ENCODE data around the gene PDCD4. TPM values are rescaled to one million over a fixed set of nuclear protein-coding genes. Genes with fewer than 3 reads are reported as not detected.

Gene PDCD4
- total RNA-seq, 1 experiment from 2014 or later, result 19.4 TPM

DNA sequence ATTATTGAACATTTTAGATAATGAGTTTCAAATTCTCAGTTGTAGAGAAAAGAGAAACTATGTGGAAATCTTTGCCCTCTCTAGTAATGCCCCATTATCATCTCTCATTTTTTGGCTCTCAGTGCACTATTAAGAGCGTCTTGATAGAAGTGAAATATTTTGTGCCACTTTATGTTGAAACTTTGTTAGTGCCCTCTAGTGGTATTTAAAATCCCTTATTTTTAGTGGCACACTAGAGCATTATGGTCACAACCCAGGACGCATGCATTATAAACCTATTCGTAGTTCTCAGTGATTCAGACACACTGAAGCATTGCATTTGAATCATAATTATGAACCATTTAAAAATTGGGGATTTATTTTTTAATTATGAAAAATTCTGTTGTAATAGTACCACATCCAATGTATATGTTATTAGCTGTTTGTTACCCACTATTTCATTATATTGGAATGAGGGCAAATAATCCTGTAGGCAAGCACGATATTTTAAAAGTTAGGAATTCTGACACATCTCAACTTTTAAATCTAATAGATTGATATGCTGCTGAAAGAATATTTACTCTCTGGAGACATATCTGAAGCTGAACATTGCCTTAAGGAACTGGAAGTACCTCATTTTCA, 21.9 kb downstream of the PDCD4 start:
- Histone ChIP-seq H4K20me1 (ENCODE audit: low read length) (no peaks in the 10 kb centered on the region), H3K9me2 (replicated peaks; ENCODE audit: low read length) (no peaks in the 10 kb centered on the region), H3K27me3 (ENCODE audit: low read length) (no peaks in the 10 kb centered on the region), H3K4me2 (ENCODE audit: low read length) (no peak overlapping the region), H3K4me1 (ENCODE audit: insufficient read depth, low read length) (0 out of 2 replicates have a peak, but pooled peaks cover 5% of the 10 kb centered on the region), H3F3A (ENCODE audit: low read length, unreplicated experiment) (no peaks in the 10 kb centered on the region), H3K9me3 (ENCODE audit: low read length) (no peaks in the 10 kb centered on the region), H3K4me3 (ENCODE audit: low read length) (no peak overlapping the region), H3K79me2 (ENCODE audit: low read length) (no peaks in the 10 kb centered on the region), H3K9ac (ENCODE audit: low read length) (no peak overlapping the region), H3K36me3 (ENCODE audit: low read depth, low read length) (no peaks in the 10 kb centered on the region; the same call in none of the 2 replicates), H3K27ac (ENCODE audit: low read length) (no peak overlapping the region), H2AFZ (ENCODE audit: low read length) (no peak overlapping the region)
- ATAC-seq (peak; percentile 62), DNase-seq (peak; percentile 74)
- CTCF ChIA-PET, result no interaction called here
- POLR2A ChIA-PET (ENCODE audit: unreplicated experiment), result no interaction called here
- TF ChIP-seq, protein P1, sequence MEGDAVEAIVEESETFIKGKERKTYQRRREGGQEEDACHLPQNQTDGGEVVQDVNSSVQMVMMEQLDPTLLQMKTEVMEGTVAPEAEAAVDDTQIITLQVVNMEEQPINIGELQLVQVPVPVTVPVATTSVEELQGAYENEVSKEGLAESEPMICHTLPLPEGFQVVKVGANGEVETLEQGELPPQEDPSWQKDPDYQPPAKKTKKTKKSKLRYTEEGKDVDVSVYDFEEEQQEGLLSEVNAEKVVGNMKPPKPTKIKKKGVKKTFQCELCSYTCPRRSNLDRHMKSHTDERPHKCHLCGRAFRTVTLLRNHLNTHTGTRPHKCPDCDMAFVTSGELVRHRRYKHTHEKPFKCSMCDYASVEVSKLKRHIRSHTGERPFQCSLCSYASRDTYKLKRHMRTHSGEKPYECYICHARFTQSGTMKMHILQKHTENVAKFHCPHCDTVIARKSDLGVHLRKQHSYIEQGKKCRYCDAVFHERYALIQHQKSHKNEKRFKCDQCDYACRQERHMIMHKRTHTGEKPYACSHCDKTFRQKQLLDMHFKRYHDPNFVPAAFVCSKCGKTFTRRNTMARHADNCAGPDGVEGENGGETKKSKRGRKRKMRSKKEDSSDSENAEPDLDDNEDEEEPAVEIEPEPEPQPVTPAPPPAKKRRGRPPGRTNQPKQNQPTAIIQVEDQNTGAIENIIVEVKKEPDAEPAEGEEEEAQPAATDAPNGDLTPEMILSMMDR (conservative IDR thresholded peaks at IDR 0.05; ENCODE audit: low read depth, low read length), result peak; percentile 65
- TF ChIP-seq EZH2phosphoT487 (IDR thresholded peaks at IDR 0.05; ENCODE audit: borderline replicate concordance, low read length), result no peak
- intact Hi-C loops (cut with micrococcal nuclease), result loop anchor here (1.0 to 5.0 kb wide), 3 partner anchors 89 to 281 kb away; no protein-coding TSS in a partner anchor
- BruUV-seq (replicated peaks), result no TSS peak

DNA sequence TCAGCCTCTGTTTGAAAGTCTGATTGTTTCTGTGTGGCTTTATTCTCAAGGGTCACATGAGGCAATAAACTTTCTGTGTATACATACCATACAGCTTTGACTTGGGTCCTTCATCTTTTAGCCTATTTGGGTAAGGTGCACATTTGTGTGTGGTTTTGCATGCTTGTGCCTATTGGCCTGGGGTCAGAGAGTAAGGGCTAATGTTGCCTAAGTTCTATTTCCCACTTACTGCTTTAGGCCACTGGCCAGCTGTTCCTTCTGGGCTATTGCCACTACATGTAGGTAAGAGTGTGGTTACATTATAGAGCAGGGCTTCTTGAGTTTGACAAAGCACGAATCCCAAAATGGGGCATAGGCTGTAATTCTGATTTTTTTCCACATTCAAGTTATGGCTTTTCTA, 25.5 kb downstream of the PDCD4 start:
- Histone ChIP-seq H3K36me3 (ENCODE audit: low read depth, low read length) (no peaks in the 10 kb centered on the region; the same call in none of the 2 replicates), H3K79me2 (ENCODE audit: low read length) (no peaks in the 10 kb centered on the region), H3K4me3 (ENCODE audit: low read length) (no peak overlapping the region), H3K4me2 (ENCODE audit: low read length) (no peak overlapping the region), H3K9me3 (ENCODE audit: low read length) (no peaks in the 10 kb centered on the region), H3K9me2 (replicated peaks; ENCODE audit: low read length) (no peaks in the 10 kb centered on the region), H2AFZ (ENCODE audit: low read length) (no peak overlapping the region), H3K27ac (ENCODE audit: low read length) (no peak overlapping the region), H3K27me3 (ENCODE audit: low read length) (no peaks in the 10 kb centered on the region), H3F3A (ENCODE audit: low read length, unreplicated experiment) (no peaks in the 10 kb centered on the region), H3K9ac (ENCODE audit: low read length) (no peak overlapping the region), H4K20me1 (ENCODE audit: low read length) (no peaks in the 10 kb centered on the region), H3K4me1 (ENCODE audit: insufficient read depth, low read length) (peaks cover 5% of the 10 kb centered on the region; the same call in 1 of the 2 replicates)
- BruUV-seq (replicated peaks), result no TSS peak
- intact Hi-C loops (cut with micrococcal nuclease), result no loop called here
- ATAC-seq, result no peak
- TF ChIP-seq EZH2phosphoT487 (IDR thresholded peaks at IDR 0.05; ENCODE audit: borderline replicate concordance, low read length) (no peak), EZH2 (IDR thresholded peaks at IDR 0.05; ENCODE audit: low read length, unreplicated experiment) (no peak)
- TF ChIP-seq, protein P1 (conservative IDR thresholded peaks at IDR 0.05; ENCODE audit: low read depth, low read length), result no peak
- ChIA-PET CTCF (interaction anchor here (0.6 kb wide), 1 partner anchor 94 kb away, joined by 3 read pairs; no protein-coding TSS in a partner anchor), POLR2A (ENCODE audit: unreplicated experiment) (no interaction called here)
- no peak for DNase-seq

DNA sequence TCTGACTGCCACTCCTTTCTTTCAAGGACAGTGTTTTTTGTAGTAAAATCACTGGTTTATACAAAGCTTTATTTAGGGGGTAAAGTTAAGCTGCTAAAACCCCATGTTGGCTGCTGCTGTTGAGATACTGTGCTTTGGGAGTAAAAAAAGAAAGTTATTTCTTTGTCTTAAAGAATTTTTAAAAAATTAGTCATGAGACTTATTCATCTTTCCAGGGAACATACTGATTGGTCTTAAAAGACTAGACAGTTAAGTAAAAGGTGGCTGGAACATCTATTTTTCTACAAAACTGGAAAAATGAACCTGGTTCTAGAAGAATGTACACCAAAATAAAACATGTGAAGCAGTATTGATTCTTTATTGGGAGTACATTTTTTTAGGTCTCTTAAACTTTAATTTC, 26.7 kb downstream of the PDCD4 start:
- Histone ChIP-seq H3K27ac (ENCODE audit: low read length) (no peak overlapping the region), H4K20me1 (ENCODE audit: low read length) (no peaks in the 10 kb centered on the region), H3K9me2 (replicated peaks; ENCODE audit: low read length) (no peaks in the 10 kb centered on the region), H3K4me3 (ENCODE audit: low read length) (no peak overlapping the region), H3K36me3 (ENCODE audit: low read depth, low read length) (no peaks in the 10 kb centered on the region; the same call in none of the 2 replicates), H3F3A (ENCODE audit: low read length, unreplicated experiment) (no peaks in the 10 kb centered on the region), H3K9me3 (ENCODE audit: low read length) (no peaks in the 10 kb centered on the region), H2AFZ (ENCODE audit: low read length) (no peak overlapping the region), H3K79me2 (ENCODE audit: low read length) (no peaks in the 10 kb centered on the region), H3K9ac (ENCODE audit: low read length) (no peak overlapping the region), H3K4me1 (ENCODE audit: insufficient read depth, low read length) (peaks cover 7% of the 10 kb centered on the region; the same call in 1 of the 2 replicates), H3K27me3 (ENCODE audit: low read length) (no peaks in the 10 kb centered on the region), H3K4me2 (ENCODE audit: low read length) (no peak overlapping the region)
- no peak for DNase-seq
- intact Hi-C loops (cut with micrococcal nuclease), result no loop called here
- TF ChIP-seq EZH2 (IDR thresholded peaks at IDR 0.05; ENCODE audit: low read length, unreplicated experiment), result no peak
- TF ChIP-seq, protein P1 (conservative IDR thresholded peaks at IDR 0.05; ENCODE audit: low read depth, low read length), result no peak
- CTCF ChIA-PET, result no interaction called here
- POLR2A ChIA-PET (ENCODE audit: unreplicated experiment), result no interaction called here
- TSS peak; percentile 61 for BruUV-seq (replicated peaks)
- no peak for ATAC-seq
